Neural cell (in vitro differentiated cells): ENCODE measurements around the gene CCS.
"Not testable (repeated sequence)": the region's sequence is repeated elsewhere in the genome, so short reads cannot be mapped to it uniquely, and the experiment has no call there.

Experiments used
- CTCF ChIP-seq: fragments of 450-650 bp; IDR thresholded peaks from 2 replicates; pipeline ENCODE4 v1.5.1; 2014; ENCODE audit warnings: antibody characterized with exemption, mild to moderate bottlenecking, moderate library complexity; ENCODE audit not compliant: poor library complexity, severe bottlenecking
- POLR2AphosphoS5 ChIP-seq: IDR thresholded peaks from 2 replicates; pipeline ENCODE4 v1.6.1; 2012
- RAD21 ChIP-seq: fragments of 450-650 bp; conservative IDR thresholded peaks from 2 replicates; pipeline ENCODE4 v1.6.1; 2014; ENCODE audit warnings: antibody characterized with exemption, mild to moderate bottlenecking, moderate library complexity
- SMC3 ChIP-seq: fragments of 450-650 bp; conservative IDR thresholded peaks from 2 replicates; pipeline ENCODE4 v1.6.1; 2014; ENCODE audit warnings: antibody characterized with exemption, mild to moderate bottlenecking, moderate library complexity; ENCODE audit not compliant: poor library complexity

- TF ChIP-seq CTCF, POLR2AphosphoS5, RAD21, SMC3: not testable (repeated sequence)
Measured at GRCh38 chr11:66585447-66585846, 7.5 kb upstream of the CCS start.
